Retinal pigment epithelial cell (primary cell): ENCODE results near the gene PTX4.

Experiments
- DNase-seq: peaks from one replicate; pipeline ENCODE4 v3.0.0-alpha.2; 2010; ENCODE audit warnings: low read depth
- H3K4me3 ChIP-seq: 2 replicates; pipeline ENCODE4 v1.5.1; 2011; ENCODE audit warnings: mild to moderate bottlenecking, low read length, control low read depth, moderate library complexity
- CTCF ChIP-seq: conservative IDR thresholded peaks from 2 replicates; pipeline ENCODE4 v1.5.1; 2011; ENCODE audit warnings: low read depth, low read length, control low read depth, inconsistent platforms

The PTX4 gene

DNA sequence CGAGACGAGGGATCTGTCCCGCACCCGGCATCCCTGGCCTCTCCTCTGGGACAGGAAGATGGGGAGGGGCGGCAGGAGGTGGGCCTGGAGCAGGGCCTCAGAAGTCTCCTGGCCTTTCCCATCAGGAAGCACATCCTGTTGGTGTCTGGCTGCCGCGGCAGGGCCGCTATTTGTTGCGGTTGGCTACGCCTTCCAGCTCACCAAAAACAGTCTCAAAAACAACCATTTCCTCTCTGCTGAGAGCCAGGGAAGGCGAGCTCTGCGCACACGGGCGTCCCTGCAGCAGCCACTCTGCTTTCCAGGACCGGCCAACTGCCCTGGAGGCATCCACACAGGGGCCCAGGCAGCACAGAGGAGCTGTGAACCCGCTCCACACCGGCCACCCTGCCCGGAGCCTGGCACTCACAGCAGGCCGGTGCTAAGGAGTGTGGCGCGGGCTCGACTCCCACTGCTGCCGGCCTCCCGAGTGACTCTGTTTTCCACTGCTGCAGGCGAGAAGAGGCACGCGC lies 44.8 kb upstream of the PTX4 start, which contains the start of gene TMEM204:
Gene TMEM204, plus strand, starts transcription at position 224 of the 509 bp plus-strand sequence. CDS start 610 bp downstream, outside the sequence.
- TF ChIP-seq CTCF, result no peak
- H3K4me3 ChIP-seq, result no peak within 1 kb of the TSS
- no peak for DNase-seq

DNA sequence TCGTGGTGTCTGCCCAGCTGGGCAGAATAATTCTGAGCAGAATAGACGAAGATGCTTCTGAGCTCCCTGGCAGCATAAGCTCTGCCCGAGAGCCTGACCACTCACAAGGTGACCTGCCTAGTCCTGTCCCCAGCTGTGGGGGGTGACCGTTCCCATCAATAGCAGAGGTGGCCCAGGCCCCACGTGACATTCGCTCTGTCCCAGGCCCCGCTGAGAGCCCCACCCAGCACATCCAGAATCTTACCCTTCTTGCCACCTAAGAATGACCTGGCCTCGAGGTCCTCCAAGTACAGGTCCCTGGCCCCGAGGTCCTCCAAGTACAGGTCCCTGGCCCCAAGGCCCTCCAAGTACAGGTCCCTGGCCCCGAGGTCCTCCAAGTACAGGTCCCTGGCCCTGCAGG lies 44.0 kb upstream of the PTX4 start:
- no peak for TF ChIP-seq CTCF
- no peak for DNase-seq
- no peak overlapping the region for H3K4me3 ChIP-seq

- TF ChIP-seq CTCF, result no peak
- no peak overlapping the region for H3K4me3 ChIP-seq
- no peak for DNase-seq
These were observed 43.5 kb upstream of the PTX4 start for GRCh38 chr16:1532081-1532760.

GRCh38 chr16:1531638-1531910 lies 42.8 kb upstream of the PTX4 start:
- no peak for TF ChIP-seq CTCF
- DNase-seq, result no peak

GRCh38 chr16:1530883-1531637 lies 42.3 kb upstream of the PTX4 start:
- TF ChIP-seq CTCF, result no peak
- no peak overlapping the region for H3K4me3 ChIP-seq
- no peak for DNase-seq

More at GRCh38 chr16:1531638-1531910, 42.8 kb upstream of the PTX4 start:
- H3K4me3 ChIP-seq, result no peak overlapping the region

- no peak for TF ChIP-seq CTCF
- no peak for DNase-seq
These were observed 41.7 kb upstream of the PTX4 start for GRCh38 chr16:1530349-1530882.

More at GRCh38 chr16:1530349-1530882, 41.7 kb upstream of the PTX4 start:
- no peak overlapping the region for H3K4me3 ChIP-seq
